Forelimb muscle (tissue), 1 donor: Measurements from ENCODE around the gene ASS1. TPM values are rescaled to one million over a fixed set of nuclear protein-coding genes. Genes with fewer than 3 reads are reported as not detected.

Experiments used
- DNase-seq: peaks from one replicate; pipeline ENCODE4 v3.0.0-alpha.2; 2013; ENCODE audit warnings: low read depth
- polyA plus RNA-seq: library from polyadenylated mRNA; unstranded; fragments of 120-200 nt; gene quantifications from one replicate; pipeline ENCODE4 v1.2.1, GENCODE V29; 2013; ENCODE audit not compliant: insufficient read length

The ASS1 gene
- polyA plus RNA-seq, 1 donor = 38.9 TPM

DNA sequence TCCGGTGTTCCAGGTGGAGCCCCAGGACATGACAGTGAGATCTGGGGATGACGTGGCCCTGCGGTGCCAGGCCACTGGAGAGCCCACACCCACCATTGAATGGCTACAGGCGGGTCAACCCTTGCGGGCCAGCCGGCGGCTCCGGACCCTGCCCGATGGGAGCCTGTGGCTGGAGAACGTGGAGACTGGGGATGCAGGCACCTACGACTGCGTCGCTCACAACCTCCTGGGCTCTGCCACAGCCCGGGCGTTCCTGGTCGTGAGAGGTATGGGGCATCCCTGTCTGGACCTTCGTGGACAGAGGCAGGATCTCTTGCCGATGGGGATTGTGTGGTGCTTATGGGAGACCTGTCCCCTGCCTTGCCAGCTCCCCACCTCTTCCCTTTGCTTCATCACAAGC lies 26.0 kb upstream of the ASS1 start:
- no peak for DNase-seq

GRCh38 chr9:130419521-130420035 lies 25.2 kb upstream of the ASS1 start:
- no peak for DNase-seq

DNA sequence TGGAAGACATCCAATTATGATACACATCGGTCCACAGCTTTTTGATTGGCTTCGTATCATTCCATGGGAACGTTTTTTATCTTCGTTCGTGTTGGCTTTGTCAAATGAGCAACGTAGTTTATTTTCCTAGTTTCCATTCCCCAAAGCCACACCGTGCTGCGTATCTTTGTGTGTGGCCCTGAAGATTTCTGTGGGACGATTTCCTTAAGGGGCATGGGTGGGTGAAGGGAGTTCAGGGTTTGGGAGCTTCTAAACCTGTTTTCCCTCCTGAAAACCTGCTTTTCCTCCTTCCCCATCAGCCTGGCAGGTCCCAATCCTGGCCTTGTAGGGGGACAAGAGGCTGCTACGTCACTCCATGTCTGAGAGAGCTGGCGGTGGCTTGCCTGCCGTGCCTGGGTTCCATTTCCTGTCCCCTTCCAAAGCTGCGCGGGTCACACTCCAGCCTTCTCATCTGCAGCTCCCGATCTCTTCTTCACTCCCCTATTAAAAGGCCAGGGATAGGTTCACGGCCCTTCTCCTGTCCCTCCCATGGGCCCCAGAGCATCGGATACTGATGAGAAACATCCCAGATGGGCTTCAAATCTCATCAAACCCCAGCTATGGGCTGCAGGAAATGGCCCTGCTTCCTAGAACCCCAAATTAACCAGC lies 23.5 kb upstream of the ASS1 start:
- DNase-seq = no peak

DNA sequence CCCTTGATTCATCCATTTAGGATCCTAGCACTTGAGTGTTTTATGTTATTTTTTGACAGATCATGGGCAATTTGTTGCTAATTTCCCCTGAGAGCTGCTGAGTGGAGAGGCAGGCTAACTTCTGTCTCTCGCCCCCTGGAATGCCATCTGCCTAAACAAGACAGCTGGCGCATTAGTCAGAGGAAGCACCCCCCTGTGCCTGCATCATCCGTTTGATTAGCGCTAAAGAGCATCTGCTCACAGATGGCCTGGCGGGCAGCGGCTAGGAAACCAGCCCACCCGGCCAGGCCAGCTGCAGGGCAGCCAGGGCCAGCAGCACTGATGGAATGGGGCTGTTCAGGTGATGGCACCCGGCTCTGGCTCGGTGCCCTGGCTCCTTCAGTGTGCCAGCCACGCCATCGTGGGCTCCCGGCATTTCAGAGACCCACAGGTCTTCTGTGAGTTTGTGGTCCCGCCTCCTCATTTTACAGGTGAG lies 22.9 kb upstream of the ASS1 start:
- no peak for DNase-seq

- DNase-seq = no peak
These were observed 22.2 kb upstream of the ASS1 start for GRCh38 chr9:130422546-130422945.

- DNase-seq = no peak
These were observed 21.5 kb upstream of the ASS1 start for GRCh38 chr9:130423272-130423671.

GRCh38 chr9:130424595-130425454 lies 19.9 kb upstream of the ASS1 start:
- DNase-seq = no peak

GRCh38 chr9:130425741-130426466 lies 18.9 kb upstream of the ASS1 start:
- DNase-seq = no peak

DNA sequence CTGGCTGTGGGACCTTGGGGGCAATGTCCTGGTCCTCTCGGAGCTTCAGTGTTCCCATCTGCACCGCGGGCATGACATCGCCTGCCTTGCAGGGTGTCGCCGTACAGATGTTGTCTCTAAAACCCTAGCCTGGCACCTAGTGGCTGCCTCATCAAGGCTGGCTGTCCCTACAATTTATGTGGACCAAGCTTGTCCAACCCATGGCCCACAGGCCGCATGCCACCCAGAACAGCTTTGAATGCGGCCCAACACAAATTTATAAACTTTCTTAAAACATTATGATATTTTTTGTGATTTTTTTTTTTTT lies 18.3 kb upstream of the ASS1 start:
- no peak for DNase-seq

- DNase-seq = no peak
These were observed 17.9 kb upstream of the ASS1 start for GRCh38 chr9:130426883-130427282.

- DNase-seq = no peak
These were observed 17.4 kb upstream of the ASS1 start for GRCh38 chr9:130427326-130427725.

DNA sequence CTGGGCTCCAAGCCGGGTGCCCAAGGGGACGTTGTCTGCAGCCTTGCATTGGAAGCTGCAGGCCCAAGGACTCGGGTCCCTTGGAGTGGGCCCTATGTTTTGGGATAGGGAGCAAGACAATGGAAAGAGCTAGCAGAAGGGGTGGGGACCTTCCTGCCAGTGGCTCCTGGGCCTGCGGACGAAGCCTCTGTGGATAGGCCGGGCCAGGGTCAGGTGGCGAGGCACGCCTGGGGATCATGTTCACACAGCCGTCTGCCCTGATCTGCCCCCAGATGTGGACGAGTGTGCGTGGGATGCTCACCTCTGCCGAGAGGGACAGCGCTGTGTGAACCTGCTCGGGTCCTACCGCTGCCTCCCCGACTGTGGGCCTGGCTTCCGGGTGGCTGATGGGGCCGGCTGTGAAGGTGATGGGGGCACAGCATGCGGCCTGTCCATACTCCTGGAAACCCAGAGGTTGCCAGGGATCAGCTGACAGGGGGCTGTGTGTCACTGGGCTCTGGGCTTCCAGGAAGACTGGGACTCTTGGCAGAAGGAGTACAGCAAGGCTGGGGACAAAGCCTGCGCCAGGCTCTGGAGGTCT lies 16.6 kb upstream of the ASS1 start:
- DNase-seq = no peak

GRCh38 chr9:130429381-130429780 lies 15.4 kb upstream of the ASS1 start:
- DNase-seq = no peak

DNA sequence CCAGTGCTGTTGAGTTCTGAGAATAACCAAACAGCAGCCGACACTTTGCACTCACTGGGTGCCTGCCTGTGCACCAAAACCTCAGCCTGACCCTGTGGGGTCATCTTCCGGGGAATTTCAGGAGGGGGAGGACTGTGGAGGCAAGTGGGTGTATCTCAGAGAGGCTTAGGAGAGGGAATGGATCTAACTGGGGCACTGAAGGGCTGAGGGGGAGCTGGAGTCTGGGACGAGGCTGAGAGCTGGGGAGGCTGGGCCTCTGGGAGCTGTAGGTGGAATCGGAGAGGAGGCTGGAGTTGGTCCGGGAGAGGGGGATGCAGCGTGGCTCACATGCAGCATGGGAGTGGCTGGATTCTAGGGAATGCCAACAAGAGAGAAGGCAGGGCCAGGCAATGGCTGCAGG lies 14.9 kb upstream of the ASS1 start:
- no peak for DNase-seq

GRCh38 chr9:130430232-130430631 lies 14.5 kb upstream of the ASS1 start:
- DNase-seq = no peak

GRCh38 chr9:130430734-130431535 lies 13.8 kb upstream of the ASS1 start:
- DNase-seq = no peak

DNA sequence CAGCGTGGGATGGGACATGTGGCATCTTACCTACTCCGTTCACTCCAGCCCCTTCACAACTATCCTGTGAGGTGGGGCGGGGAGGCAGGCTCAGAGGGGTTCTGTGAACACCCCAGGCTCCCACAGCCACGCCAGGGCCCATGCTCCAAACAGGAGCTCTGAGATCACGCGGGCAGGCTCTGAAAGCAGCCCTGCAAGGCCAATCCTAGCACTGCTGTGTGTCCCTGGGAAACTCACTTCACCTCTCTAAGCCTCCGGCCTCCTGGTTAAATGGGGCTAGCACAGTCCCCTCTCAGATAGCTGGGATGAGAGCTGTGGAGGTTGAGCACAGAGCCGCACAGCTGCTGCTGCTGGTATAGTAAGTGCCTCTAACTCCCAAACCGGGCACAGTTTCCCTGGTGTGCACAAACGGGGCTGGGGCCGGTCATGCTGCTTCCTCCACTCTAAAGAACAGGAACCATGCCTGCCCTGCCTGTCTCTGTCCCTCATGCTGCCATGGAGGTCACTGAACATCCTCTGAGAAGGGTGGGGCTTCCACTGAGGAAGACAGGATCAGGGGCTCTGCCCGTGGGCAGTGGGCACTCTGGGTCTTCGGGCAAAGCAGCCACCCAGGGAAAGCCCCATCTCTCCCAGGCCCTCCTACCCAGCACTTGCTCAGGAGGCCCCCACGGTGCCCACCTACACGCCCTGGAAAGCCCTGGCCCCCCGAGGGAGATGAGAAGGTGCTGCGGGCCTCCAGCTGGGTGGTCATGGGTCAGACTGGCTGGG lies 13.0 kb upstream of the ASS1 start:
- DNase-seq = no peak

GRCh38 chr9:130432362-130432761 lies 12.4 kb upstream of the ASS1 start:
- no peak for DNase-seq

GRCh38 chr9:130432796-130433167 lies 12.0 kb upstream of the ASS1 start:
- no peak for DNase-seq

DNA sequence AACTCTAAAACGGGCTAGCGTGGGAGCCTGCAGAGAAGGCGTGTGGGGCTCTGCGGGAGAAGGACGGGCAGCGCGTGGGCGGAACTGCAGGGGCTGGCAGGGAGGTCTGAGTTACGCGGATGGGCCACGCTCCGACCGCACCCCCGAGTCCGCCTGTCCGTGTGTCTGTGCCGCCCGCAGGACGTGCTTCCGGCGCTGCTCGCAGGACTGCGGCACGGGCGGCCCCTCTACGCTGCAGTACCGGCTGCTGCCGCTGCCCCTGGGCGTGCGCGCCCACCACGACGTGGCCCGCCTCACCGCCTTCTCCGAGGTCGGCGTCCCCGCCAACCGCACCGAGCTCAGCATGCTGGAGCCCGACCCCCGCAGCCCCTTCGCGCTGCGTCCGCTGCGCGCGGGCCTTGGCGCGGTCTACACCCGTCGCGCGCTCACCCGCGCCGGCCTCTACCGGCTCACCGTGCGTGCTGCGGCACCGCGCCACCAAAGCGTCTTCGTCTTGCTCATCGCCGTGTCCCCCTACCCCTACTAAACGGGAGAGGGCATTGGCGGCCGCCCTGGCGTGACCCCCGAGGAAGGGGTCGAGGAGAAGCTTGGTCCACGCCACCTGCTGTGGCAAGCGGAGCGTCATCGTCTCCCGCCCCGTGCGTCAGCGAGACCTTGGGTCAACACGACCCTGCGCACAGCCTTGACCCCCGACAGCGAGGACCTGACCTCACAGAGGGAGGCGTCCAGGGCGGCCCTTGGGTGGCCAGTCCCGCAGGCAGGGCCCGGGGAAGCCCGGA lies 11.4 kb upstream of the ASS1 start:
- no peak for DNase-seq
